Mononuclear cell (primary cell): ENCODE results near the gene CARD14. TPM values are rescaled to one million over a fixed set of nuclear protein-coding genes. Genes with fewer than 3 reads are reported as not detected.
"Not testable (repeated sequence)": the region's sequence is repeated elsewhere in the genome, so short reads cannot be mapped to it uniquely, and the experiment has no call there.

Source experiments
- H3K27me3 ChIP-seq: 2 replicates; pipeline ENCODE4 v1.6.0; 2011; ENCODE audit warnings: low read length, control low read depth; ENCODE audit not compliant: insufficient read depth
- H3K4me1 ChIP-seq: 2 replicates; pipeline ENCODE4 v1.5.1; 2011; ENCODE audit warnings: mild to moderate bottlenecking, low read length, control low read depth; ENCODE audit not compliant: insufficient read depth
- H3K4me3 ChIP-seq: 2 replicates; pipeline ENCODE4 v1.5.1; 2011; ENCODE audit warnings: mild to moderate bottlenecking, low read length, moderate library complexity
- H3K9me3 ChIP-seq: 2 replicates; pipeline ENCODE4 v1.5.1; 2011; ENCODE audit warnings: low read depth, mild to moderate bottlenecking, control low read depth, low read length
- total RNA-seq: library from RNA; depleted of rRNA; stranded (reverse); fragments of >200 nt; gene quantifications from one replicate; pipeline ENCODE4 v1.2.3, GENCODE V29; 2012

CARD14 gene
- total RNA-seq, 1 donor = under 0.01 TPM

- peaks cover 23% of the 10 kb centered on the region for H3K4me1 ChIP-seq
- no peak overlapping the region for H3K4me3 ChIP-seq
- H3K27me3 ChIP-seq = no peaks in the 10 kb centered on the region
- no peaks in the 10 kb centered on the region for H3K9me3 ChIP-seq
These were observed 28.2 kb upstream of the CARD14 start for GRCh38 chr17:80141463-80142165.

DNA sequence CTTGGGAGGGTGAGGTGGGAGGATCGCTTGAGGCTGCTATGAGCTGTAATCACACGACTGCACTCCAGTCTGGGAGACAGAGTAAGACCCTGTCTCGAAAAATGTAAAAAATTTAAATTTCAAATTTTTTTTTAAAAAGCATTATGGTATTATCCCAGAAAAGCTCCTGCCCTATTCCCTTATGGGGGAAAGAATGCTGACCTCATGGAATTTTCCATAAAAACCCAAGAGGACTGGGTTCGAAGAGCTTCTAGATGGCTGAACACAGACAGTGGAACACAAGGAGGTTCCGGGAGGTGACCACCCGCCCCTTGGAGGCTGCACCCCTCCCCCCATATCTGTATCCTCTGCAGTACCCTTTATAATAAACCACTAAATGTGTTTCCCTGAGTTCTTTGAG lies 26.9 kb upstream of the CARD14 start:
- Histone ChIP-seq H3K4me3 (no peak overlapping the region), H3K27me3 (no peaks in the 10 kb centered on the region), H3K4me1 (peaks cover 28% of the 10 kb centered on the region), H3K9me3 (no peaks in the 10 kb centered on the region)

GRCh38 chr17:80145076-80146075 lies 24.5 kb upstream of the CARD14 start:
- Histone ChIP-seq H3K4me3 (peak overlapping the region; percentile 62), H3K9me3 (no peaks in the 10 kb centered on the region), H3K27me3 (no peaks in the 10 kb centered on the region), H3K4me1 (peaks cover 36% of the 10 kb centered on the region)

DNA sequence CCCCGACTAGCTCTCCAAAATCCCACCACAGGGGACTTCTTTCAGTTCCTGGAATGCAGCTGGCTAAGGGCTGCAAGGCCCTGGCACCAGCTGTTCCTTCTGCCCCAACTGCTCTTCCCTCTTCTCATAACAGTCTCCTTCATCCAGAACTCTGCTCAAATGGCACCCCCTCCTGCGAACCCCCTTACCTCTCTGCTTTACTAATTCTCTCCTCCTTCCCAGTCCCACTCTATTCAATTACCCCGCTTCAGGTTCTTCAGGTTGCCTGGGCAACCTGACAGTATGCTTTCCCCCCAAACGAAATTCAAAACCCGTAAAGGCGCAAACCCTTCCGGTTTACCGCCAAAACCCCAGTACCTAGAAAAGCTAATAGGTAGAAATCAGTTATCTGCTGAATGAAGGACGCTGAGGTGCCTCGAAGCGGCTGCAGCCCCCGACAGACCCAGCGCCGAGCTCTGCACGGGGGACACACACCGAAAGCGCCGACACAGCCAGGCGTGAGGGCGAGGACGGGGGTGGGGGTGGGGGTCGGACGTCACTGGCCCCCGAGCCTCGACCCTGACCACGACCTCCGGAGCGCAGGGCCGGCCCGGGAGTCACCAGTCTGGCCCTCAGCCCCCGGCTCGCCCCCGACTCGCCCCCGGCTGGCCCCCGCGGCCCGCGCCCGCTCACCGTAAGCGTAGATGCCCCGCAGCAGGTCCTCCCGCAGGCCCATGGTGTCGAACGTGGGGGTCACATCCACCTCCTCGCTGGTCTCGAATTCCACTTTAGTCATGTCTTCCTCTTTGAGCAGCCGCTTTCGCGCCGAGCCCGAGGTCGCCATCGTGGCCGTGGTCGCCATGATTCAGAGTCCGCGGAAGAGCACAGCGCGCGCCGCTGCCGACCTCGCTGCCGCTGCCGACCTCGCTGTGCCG lies 23.5 kb upstream of the CARD14 start:
- H3K4me1 ChIP-seq = peaks cover 36% of the 10 kb centered on the region
- H3K27me3 ChIP-seq = no peaks in the 10 kb centered on the region
- H3K4me3 ChIP-seq = peak overlapping the region; percentile 62
- no peaks in the 10 kb centered on the region for H3K9me3 ChIP-seq

- Histone ChIP-seq H3K9me3 (no peaks in the 10 kb centered on the region), H3K27me3 (no peaks in the 10 kb centered on the region), H3K4me1 (peaks cover 43% of the 10 kb centered on the region), H3K4me3 (peak within 1 kb of the TSS; percentile 62)
These were observed 22.6 kb upstream of the CARD14 start, which contains the start of gene EIF4A3 for GRCh38 chr17:80147035-80147822. Gene EIF4A3 (minus strand): TSS chr17:80147128. CDS start chr17:80146961, 167 bp downstream.

GRCh38 chr17:80151333-80151732 lies 18.5 kb upstream of the CARD14 start:
- Histone ChIP-seq H3K4me1 (peaks cover 23% of the 10 kb centered on the region), H3K9me3 (no peaks in the 10 kb centered on the region), H3K4me3 (no peak overlapping the region), H3K27me3 (no peaks in the 10 kb centered on the region)

DNA sequence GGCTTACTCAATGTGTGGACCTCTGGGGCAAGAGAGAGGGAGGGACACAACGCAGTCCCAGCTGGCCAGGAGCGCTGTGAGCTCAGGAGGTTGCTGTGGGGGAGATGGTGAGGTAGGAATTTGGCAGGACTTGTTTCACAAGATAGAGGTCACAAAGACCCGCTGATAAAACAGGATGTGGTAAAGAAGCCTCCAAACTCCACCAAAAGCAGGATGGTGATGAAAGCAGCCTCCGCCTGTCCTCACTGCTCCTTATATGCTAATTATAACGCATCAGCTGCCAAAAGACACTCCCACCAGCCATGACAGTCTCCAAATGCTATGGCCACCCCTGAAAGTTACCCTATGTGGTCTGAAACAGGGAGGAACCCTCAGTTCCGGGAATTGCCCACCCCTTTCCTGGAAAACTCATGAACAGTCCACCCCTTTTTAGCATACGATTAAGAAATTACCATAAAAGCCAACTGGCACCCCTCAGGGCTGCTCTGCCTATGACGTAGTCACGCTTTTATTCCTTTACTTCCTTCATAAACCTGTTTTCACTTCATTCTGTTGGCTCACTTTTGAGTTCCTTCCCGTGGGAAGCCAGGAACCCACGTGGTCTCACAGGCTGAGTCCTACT lies 17.6 kb upstream of the CARD14 start:
- peaks cover 23% of the 10 kb centered on the region for H3K4me1 ChIP-seq
- H3K9me3 ChIP-seq = no peaks in the 10 kb centered on the region
- no peak overlapping the region for H3K4me3 ChIP-seq
- H3K27me3 ChIP-seq = no peaks in the 10 kb centered on the region

DNA sequence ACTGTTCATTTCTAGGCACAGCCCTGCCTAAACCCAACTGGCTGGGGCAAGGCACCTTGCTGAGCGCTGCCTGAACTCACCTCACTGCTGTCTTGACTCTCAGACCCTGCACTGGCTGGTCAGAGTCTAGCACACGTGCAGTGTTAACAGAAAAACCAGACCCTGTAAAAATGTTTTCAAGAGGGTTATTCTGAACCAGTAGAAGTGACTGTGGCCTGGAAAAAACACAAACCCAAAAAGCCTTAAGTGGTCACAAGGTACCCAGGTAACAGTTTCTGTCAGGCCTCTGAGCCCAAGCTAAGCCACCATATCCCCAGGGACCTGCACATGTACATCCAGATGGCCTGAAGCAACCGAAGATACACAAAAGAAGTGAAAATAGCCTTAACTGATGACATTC lies 16.8 kb upstream of the CARD14 start:
- H3K9me3 ChIP-seq = no peaks in the 10 kb centered on the region
- peaks cover 18% of the 10 kb centered on the region for H3K4me1 ChIP-seq
- H3K27me3 ChIP-seq = no peaks in the 10 kb centered on the region
- H3K4me3 ChIP-seq = no peak overlapping the region

DNA sequence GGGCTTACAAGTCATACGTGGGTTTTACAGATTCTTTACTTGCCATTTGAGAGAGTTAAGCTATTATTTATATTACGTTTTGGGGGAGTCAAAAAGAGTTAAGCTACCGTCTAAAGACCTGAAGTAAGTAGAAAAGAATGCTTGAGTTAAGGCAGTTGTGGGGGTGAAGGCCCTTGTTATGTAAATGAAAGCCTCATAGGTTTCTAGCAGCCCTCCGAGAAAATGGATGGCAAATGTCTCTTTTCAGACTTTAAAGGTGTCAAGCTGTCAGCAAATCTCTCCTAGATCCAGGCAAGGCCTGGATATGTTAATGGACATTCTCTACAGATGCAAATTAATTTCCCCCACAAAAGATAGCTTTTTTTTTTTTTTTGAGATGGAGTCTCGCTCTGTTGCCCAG lies 15.7 kb upstream of the CARD14 start:
- Histone ChIP-seq H3K4me1 (peaks cover 10% of the 10 kb centered on the region), H3K9me3 (no peaks in the 10 kb centered on the region), H3K4me3 (no peak overlapping the region), H3K27me3 (no peaks in the 10 kb centered on the region)

DNA sequence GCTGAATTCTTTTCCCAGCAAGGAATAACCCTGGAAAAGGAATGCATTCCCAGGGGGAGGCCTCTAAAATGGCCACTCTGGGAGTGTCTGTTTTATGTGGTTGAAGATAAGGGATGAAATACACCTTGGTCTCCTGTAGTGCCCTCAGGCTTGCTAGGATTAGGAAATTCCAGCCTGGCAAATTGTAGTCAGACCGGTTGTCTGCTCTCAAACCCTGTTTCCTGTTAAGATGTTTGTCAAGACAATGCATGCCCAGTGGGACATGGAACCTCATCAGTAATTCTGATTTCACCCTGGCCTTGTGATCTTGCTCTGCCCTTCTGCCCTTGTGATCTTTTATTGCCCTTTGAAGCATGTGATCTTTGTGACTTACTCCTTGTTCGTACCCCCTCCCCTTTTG lies 14.2 kb upstream of the CARD14 start:
- H3K27me3 ChIP-seq, H3K9me3 ChIP-seq, H3K4me3 ChIP-seq: not testable (repeated sequence)
- H3K4me1 ChIP-seq = peaks cover 10% of the 10 kb centered on the region

GRCh38 chr17:80158846-80159245 lies 11.0 kb upstream of the CARD14 start:
- no peaks in the 10 kb centered on the region for H3K4me1 ChIP-seq

GRCh38 chr17:80160536-80160935 lies 9.3 kb upstream of the CARD14 start:
- Histone ChIP-seq H3K9me3 (no peaks in the 10 kb centered on the region), H3K4me3 (no peak overlapping the region), H3K27me3 (peaks cover 2% of the 10 kb centered on the region), H3K4me1 (no peaks in the 10 kb centered on the region)

More at GRCh38 chr17:80158846-80159245, 11.0 kb upstream of the CARD14 start:
- Histone ChIP-seq H3K27me3 (peaks cover 2% of the 10 kb centered on the region), H3K9me3 (no peaks in the 10 kb centered on the region), H3K4me3 (no peak overlapping the region)

GRCh38 chr17:80163336-80163735 lies 6.5 kb upstream of the CARD14 start:
- Histone ChIP-seq H3K9me3 (no peaks in the 10 kb centered on the region), H3K4me3 (no peak overlapping the region), H3K27me3 (peaks cover 2% of the 10 kb centered on the region), H3K4me1 (no peaks in the 10 kb centered on the region)
